CD4-positive, alpha-beta T cell (primary cell): ENCODE results near the gene LMBR1. TPM values are rescaled to one million over a fixed set of nuclear protein-coding genes. Genes with fewer than 3 reads are reported as not detected.
"Not testable (repeated sequence)": the region's sequence is repeated elsewhere in the genome, so short reads cannot be mapped to it uniquely, and the experiment has no call there.

Source experiments
- ATAC-seq: fragments of 200-7000 bp; cut with Tn5 transposase; one replicate; pipeline ENCODE4 v1.10.0; 2022; ENCODE audit warnings: mild to moderate bottlenecking; ENCODE audit not compliant: poor library complexity
- CTCF ChIA-PET: fragments of 350-600 bp; sonication (Branson Sonifier 250); formaldehyde crosslinking; loops from one replicate; lab custom pipeline; 2021; ENCODE audit warnings: antibody characterized with exemption, inconsistent platforms; lab: Charles Lee
- POLR2A ChIA-PET: fragments of 350-600 bp; sonication (Branson Sonifier 250); formaldehyde crosslinking; loops from one replicate; lab custom pipeline; 2021; ENCODE audit warnings: antibody characterized with exemption, inconsistent platforms; lab: Charles Lee
- DNase-seq, 14 experiments: peaks; one replicate each; pipeline ENCODE4 v3.0.0-alpha.2; 2013 to 2020; ENCODE audit warnings: mixed read lengths in 2 of 14
- H3K27ac ChIP-seq, 2 donors: one replicate each; pipeline versions ENCODE4 v1.5.1 to v1.7.0; 2013; ENCODE audit warnings: low read length in 2 of 2, low read depth in 1 of 2, mild to moderate bottlenecking in 1 of 2
- H3K27me3 ChIP-seq, 2 experiments: 1 replicate in 1 of 2; 2 replicates in 1 of 2; pipeline versions ENCODE4 v1.6.1 to v1.7.0; 2013; ENCODE audit warnings: low read length in 2 of 2, control low read depth in 1 of 2, mild to moderate bottlenecking in 1 of 2, moderate library complexity in 1 of 2; ENCODE audit not compliant: insufficient read depth in 2 of 2, control insufficient read depth in 1 of 2
- H3K36me3 ChIP-seq: one replicate; pipeline ENCODE4 v1.6.1; 2013; ENCODE audit warnings: low read length, control low read depth; ENCODE audit not compliant: insufficient read depth
- H3K4me1 ChIP-seq: one replicate; pipeline ENCODE4 v1.6.1; 2013; ENCODE audit warnings: low read length, control low read depth; ENCODE audit not compliant: insufficient read depth
- H3K4me3 ChIP-seq: one replicate; pipeline ENCODE4 v1.5.1; 2013; ENCODE audit warnings: mild to moderate bottlenecking, low read length, moderate library complexity
- H3K9me3 ChIP-seq, 2 experiments: 1 replicate in 1 of 2; 2 replicates in 1 of 2; pipeline versions ENCODE4 v1.6.1 to v1.7.0; 2013; ENCODE audit warnings: low read length in 2 of 2, mild to moderate bottlenecking in 2 of 2, control low read depth in 1 of 2, moderate library complexity in 1 of 2; ENCODE audit not compliant: control insufficient read depth in 1 of 2, insufficient read depth in 1 of 2
- H3K27ac Mint-ChIP-seq: one replicate; pipeline ENCODE4 v1.8.0; 2020; ENCODE audit warnings: mixed read lengths
- H3K27me3 Mint-ChIP-seq: one replicate; pipeline ENCODE4 v1.8.0; 2021; ENCODE audit warnings: mixed read lengths
- H3K36me3 Mint-ChIP-seq: one replicate; pipeline ENCODE4 v1.8.0; 2021; ENCODE audit warnings: low read depth, mixed read lengths
- H3K4me1 Mint-ChIP-seq: one replicate; pipeline ENCODE4 v1.8.0; 2021; ENCODE audit warnings: low read depth, mixed read lengths
- H3K4me3 Mint-ChIP-seq: one replicate; pipeline ENCODE4 v1.8.0; 2020; ENCODE audit warnings: mild to moderate bottlenecking, mixed read lengths
- H3K9me3 Mint-ChIP-seq: one replicate; pipeline ENCODE4 v1.8.0; 2020; ENCODE audit warnings: mixed read lengths
- intact Hi-C, 2 experiments: fragments of 100-400 bp; cut with DNase I in 1 of 2; cut with micrococcal nuclease in 1 of 2; formaldehyde crosslinking; loops; one replicate each; pipeline versions ENCODE4 v1.15.1 to v1.9.0; 2023 to 2025; cut with DNase I, micrococcal nuclease
- total RNA-seq, 174 experiments: library from RNA in 2 of 174; stranded (reverse) in 2 of 174; gene quantifications; one replicate each; pipeline ENCODE4 v1.2.3 and lab custom pipeline; 2021 to 2026
- TF ChIP-seq, protein P1 (sequence below): fragments of 200-600 bp; IDR thresholded peaks from one replicate; pipeline ENCODE4 v1.8.0; 2022; ENCODE audit warnings: antibody characterized with exemption, mild to moderate bottlenecking

The LMBR1 gene
- total RNA-seq, 2 experiments from 2014 or later = 61.6 to 61.9 TPM

DNA sequence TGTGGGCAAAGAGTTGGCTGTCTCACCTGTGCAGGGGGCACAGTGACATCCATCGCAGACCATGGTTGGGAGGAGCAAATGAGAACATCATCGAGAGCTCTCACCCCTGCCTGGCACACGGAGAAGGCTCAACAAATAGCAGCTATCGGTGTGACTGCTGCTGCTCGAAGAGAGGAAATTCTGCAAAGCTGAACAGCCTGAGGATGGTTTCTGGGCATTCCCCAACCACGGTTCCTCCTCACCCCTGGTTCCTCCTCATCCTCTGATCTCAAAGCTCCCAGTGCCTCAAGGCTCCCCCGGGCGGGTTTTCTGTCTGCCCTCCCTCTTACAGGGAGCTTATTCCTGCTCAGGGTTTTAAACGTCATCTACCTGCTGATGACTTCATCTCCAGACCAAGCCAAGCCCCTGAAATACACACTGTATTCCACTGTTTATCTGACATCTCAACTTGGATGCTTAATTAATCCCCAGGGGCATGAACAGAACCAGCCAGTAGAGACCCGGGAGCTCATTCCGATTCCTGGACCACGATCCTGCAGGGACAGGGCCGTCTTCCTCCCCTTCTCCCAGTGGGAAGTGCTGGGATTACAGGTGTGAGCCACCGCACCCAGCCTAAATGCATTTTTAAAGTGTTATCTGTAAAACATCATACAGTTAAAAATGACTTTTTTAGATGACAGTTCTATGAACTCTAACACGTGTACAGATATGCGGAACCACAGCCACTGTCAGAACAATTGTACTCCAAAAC, 37.0 kb upstream of the LMBR1 start:
- intact Hi-C loops = no loop called here
- ChIA-PET POLR2A (no interaction called here), CTCF (interaction anchor here (0.9 kb wide), 1 partner anchor 19 kb away, joined by 3 read pairs; the partner anchor contains the start of gene NOM1)
- H3K27ac Mint-ChIP-seq = peak overlapping the region; percentile 18
- H3K4me1 ChIP-seq = peaks cover 7% of the 10 kb centered on the region
- peak; percentile 84 for ATAC-seq
- H3K27me3 ChIP-seq = no peaks in the 10 kb centered on the region
- H3K27me3 Mint-ChIP-seq = no peaks in the 10 kb centered on the region
- no peak overlapping the region for H3K4me3 ChIP-seq
- DNase-seq = peak in 8 of 14 experiments; percentile 20 to 81 (median 31)
- peaks cover 10% of the 10 kb centered on the region for H3K4me1 Mint-ChIP-seq
- H3K27ac ChIP-seq = no peak overlapping the region
- no peaks in the 10 kb centered on the region for H3K36me3 Mint-ChIP-seq
- no peaks in the 10 kb centered on the region for H3K36me3 ChIP-seq
- no peaks in the 10 kb centered on the region for H3K9me3 Mint-ChIP-seq
- TF ChIP-seq, protein P1, sequence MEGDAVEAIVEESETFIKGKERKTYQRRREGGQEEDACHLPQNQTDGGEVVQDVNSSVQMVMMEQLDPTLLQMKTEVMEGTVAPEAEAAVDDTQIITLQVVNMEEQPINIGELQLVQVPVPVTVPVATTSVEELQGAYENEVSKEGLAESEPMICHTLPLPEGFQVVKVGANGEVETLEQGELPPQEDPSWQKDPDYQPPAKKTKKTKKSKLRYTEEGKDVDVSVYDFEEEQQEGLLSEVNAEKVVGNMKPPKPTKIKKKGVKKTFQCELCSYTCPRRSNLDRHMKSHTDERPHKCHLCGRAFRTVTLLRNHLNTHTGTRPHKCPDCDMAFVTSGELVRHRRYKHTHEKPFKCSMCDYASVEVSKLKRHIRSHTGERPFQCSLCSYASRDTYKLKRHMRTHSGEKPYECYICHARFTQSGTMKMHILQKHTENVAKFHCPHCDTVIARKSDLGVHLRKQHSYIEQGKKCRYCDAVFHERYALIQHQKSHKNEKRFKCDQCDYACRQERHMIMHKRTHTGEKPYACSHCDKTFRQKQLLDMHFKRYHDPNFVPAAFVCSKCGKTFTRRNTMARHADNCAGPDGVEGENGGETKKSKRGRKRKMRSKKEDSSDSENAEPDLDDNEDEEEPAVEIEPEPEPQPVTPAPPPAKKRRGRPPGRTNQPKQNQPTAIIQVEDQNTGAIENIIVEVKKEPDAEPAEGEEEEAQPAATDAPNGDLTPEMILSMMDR = no peak
- H3K4me3 Mint-ChIP-seq = no peak overlapping the region
- no peaks in the 10 kb centered on the region for H3K9me3 ChIP-seq

DNA sequence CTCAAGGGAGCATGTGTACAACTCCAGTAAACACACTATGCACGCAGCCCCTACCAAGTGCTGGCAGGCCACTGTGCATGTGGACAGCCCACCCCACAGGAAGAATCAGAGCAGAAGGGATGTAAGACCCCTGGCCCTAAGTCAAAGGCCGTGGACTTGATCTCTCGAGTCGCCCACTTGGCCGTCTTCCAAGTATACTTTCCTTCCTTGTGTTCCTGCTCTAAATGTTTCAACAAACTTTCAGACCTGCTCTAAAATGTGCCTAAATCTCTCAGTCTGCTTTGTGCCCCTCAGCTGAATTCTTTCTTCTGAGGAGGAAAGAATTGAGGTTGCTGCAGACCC, 35.4 kb upstream of the LMBR1 start:
- intact Hi-C loops = no loop called here
- ChIA-PET CTCF (interaction anchor here (3.3 kb wide), 1 partner anchor 21 kb away, joined by 19 read pairs; the partner anchor contains the start of gene NOM1), POLR2A (no interaction called here)
- Histone ChIP-seq H3K9me3 (no peaks in the 10 kb centered on the region), H3K36me3 (no peaks in the 10 kb centered on the region), H3K27me3 (no peaks in the 10 kb centered on the region), H3K27ac (no peak overlapping the region), H3K4me1 (peaks cover 15% of the 10 kb centered on the region), H3K4me3 (no peak overlapping the region)
- no peak overlapping the region for H3K4me3 Mint-ChIP-seq
- no peak for ATAC-seq
- TF ChIP-seq, protein P1 = no peak
- H3K27me3 Mint-ChIP-seq = no peaks in the 10 kb centered on the region
- DNase-seq = no peak
- no peaks in the 10 kb centered on the region for H3K36me3 Mint-ChIP-seq
- H3K27ac Mint-ChIP-seq = no peak overlapping the region
- peaks cover 18% of the 10 kb centered on the region for H3K4me1 Mint-ChIP-seq
- no peaks in the 10 kb centered on the region for H3K9me3 Mint-ChIP-seq

DNA sequence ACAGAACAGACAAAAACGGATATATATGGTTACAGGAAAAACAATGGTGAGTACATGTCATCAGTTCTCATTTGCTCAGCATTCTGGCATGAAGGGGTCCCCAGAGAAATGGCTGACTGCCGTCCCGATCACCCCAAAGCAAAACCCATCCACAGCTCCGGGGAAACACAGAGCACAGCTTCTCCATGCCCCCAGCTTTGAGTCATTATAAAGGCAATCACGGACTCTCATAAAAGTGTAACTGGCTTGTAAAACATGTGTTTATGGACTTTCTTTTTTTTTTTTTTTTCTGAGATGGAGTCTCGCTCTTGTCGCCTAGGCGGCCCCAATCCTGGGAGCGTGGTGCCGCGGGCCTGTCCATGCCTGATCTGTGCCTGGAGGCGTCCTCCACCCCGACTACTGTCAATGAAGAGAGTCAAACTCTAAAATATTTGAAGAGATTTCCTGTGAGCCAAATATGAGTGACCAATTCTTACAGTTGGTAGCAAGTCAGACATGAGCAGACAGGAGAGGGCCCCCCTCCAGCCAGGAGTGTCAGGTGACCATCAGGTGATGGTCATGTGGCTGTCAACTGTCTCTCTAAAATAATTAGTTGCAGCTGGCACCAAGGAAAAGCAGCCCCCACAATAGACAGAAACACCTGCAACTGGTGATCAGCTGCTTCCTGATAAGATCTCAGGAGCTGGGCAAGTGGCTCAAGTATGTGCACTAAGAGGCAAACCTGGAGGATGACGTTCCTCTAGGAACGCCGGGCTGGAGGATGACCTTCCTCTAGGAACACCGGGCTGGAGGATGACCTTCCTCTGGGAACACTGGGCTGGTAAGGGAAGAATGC, 34.8 kb upstream of the LMBR1 start:
- Histone ChIP-seq H3K4me1 (peaks cover 21% of the 10 kb centered on the region), H3K36me3 (no peaks in the 10 kb centered on the region), H3K4me3 (no peak overlapping the region), H3K27ac (no peak overlapping the region), H3K9me3 (no peaks in the 10 kb centered on the region), H3K27me3 (no peaks in the 10 kb centered on the region)
- ATAC-seq (no peak), DNase-seq (no peak)
- CTCF ChIA-PET = interaction anchor here (3.3 kb wide), 1 partner anchor 22 kb away, joined by 19 read pairs; the partner anchor contains the start of gene NOM1
- TF ChIP-seq, protein P1 = no peak
- no peak overlapping the region for H3K27ac Mint-ChIP-seq
- peaks cover 23% of the 10 kb centered on the region for H3K4me1 Mint-ChIP-seq
- intact Hi-C loops = no loop called here
- no peaks in the 10 kb centered on the region for H3K27me3 Mint-ChIP-seq
- H3K9me3 Mint-ChIP-seq = no peaks in the 10 kb centered on the region
- POLR2A ChIA-PET = no interaction called here
- H3K4me3 Mint-ChIP-seq = no peak overlapping the region
- peaks cover 3% of the 10 kb centered on the region for H3K36me3 Mint-ChIP-seq

GRCh38 chr7:156925821-156926220, 32.8 kb upstream of the LMBR1 start:
- intact Hi-C loops, H3K27me3 ChIP-seq, ATAC-seq, H3K9me3 ChIP-seq, H3K27me3 Mint-ChIP-seq, DNase-seq, POLR2A ChIA-PET, H3K9me3 Mint-ChIP-seq, H3K4me3 ChIP-seq, H3K36me3 ChIP-seq, H3K27ac Mint-ChIP-seq, H3K36me3 Mint-ChIP-seq, H3K4me3 Mint-ChIP-seq, H3K27ac ChIP-seq: not testable (repeated sequence)
- H3K4me1 ChIP-seq = peaks cover 40% of the 10 kb centered on the region
- CTCF ChIA-PET = interaction anchor here (3.3 kb wide), 1 partner anchor 24 kb away, joined by 19 read pairs; the partner anchor contains the start of gene NOM1
- H3K4me1 Mint-ChIP-seq = peaks cover 35% of the 10 kb centered on the region
